Measurements from ENCODE around the gene ZDHHC14. TPM values are rescaled to one million over a fixed set of nuclear protein-coding genes. Genes with fewer than 3 reads are reported as not detected.

Gene ZDHHC14
- total RNA-seq, 1 experiment from 2014 or later = 4.9 TPM

GRCh38 chr6:157433678-157434081, 52.7 kb downstream of the ZDHHC14 start:
- ATAC-seq (no peak), DNase-seq (peak; percentile 4)
- no peak overlapping the region for H2AFZ ChIP-seq (ENCODE audit: low read length)
- TF ChIP-seq EZH2 (IDR thresholded peaks at IDR 0.05; ENCODE audit: low read length, unreplicated experiment) (no peak), EZH2phosphoT487 (IDR thresholded peaks at IDR 0.05; ENCODE audit: borderline replicate concordance, low read length) (no peak), CTCF (conservative IDR thresholded peaks at IDR 0.05; ENCODE audit: low read depth, low read length) (no peak)
- POLR2A ChIA-PET (ENCODE audit: unreplicated experiment) = no interaction called here
- H3K9ac ChIP-seq (ENCODE audit: low read length) = no peak overlapping the region
- no peaks in the 10 kb centered on the region for H3K36me3 ChIP-seq (ENCODE audit: low read depth, low read length)
- CTCF ChIA-PET = no interaction called here
- H3K9me2 ChIP-seq (replicated peaks; ENCODE audit: low read length) = no peaks in the 10 kb centered on the region
- H3K9me3 ChIP-seq (ENCODE audit: low read length) = no peaks in the 10 kb centered on the region
- peaks cover 46% of the 10 kb centered on the region for H3K4me1 ChIP-seq (ENCODE audit: insufficient read depth, low read length)
- no peak overlapping the region for H3K4me2 ChIP-seq (ENCODE audit: low read length)
- no peaks in the 10 kb centered on the region for H3F3A ChIP-seq (ENCODE audit: low read length, unreplicated experiment)
- intact Hi-C loops (cut with micrococcal nuclease) = no loop called here
- H3K79me2 ChIP-seq (ENCODE audit: low read length) = no peaks in the 10 kb centered on the region
- no TSS peak for BruUV-seq (replicated peaks)
- no peaks in the 10 kb centered on the region for H4K20me1 ChIP-seq (ENCODE audit: low read length)
- H3K4me3 ChIP-seq (ENCODE audit: low read length) = no peak overlapping the region
- H3K27me3 ChIP-seq (ENCODE audit: low read length) = no peaks in the 10 kb centered on the region
- no peak overlapping the region for H3K27ac ChIP-seq (ENCODE audit: low read length)

- Histone ChIP-seq H3K9me2 (replicated peaks; ENCODE audit: low read length) (no peaks in the 10 kb centered on the region), H3K27ac (ENCODE audit: low read length) (peak overlapping the region; percentile 11; the same call in 1 of the 2 replicates), H3K4me1 (ENCODE audit: insufficient read depth, low read length) (peaks cover 39% of the 10 kb centered on the region), H3K4me2 (ENCODE audit: low read length) (no peak overlapping the region), H3K9ac (ENCODE audit: low read length) (no peak overlapping the region), H3F3A (ENCODE audit: low read length, unreplicated experiment) (no peaks in the 10 kb centered on the region), H3K27me3 (ENCODE audit: low read length) (no peaks in the 10 kb centered on the region), H2AFZ (ENCODE audit: low read length) (no peak overlapping the region), H3K36me3 (ENCODE audit: low read depth, low read length) (no peaks in the 10 kb centered on the region), H3K4me3 (ENCODE audit: low read length) (no peak overlapping the region), H4K20me1 (ENCODE audit: low read length) (no peaks in the 10 kb centered on the region), H3K79me2 (ENCODE audit: low read length) (no peaks in the 10 kb centered on the region), H3K9me3 (ENCODE audit: low read length) (no peaks in the 10 kb centered on the region)
- ATAC-seq (peak; percentile 67), DNase-seq (peak; percentile 43)
- ChIA-PET POLR2A (ENCODE audit: unreplicated experiment) (no interaction called here), CTCF (no interaction called here)
- intact Hi-C loops (cut with micrococcal nuclease) = no loop called here
- no peak for TF ChIP-seq EZH2phosphoT487 (IDR thresholded peaks at IDR 0.05; ENCODE audit: borderline replicate concordance, low read length)
- BruUV-seq (replicated peaks) = no TSS peak
Observed at GRCh38 chr6:157434349-157435033, 53.5 kb downstream of the ZDHHC14 start.

GRCh38 chr6:157436219-157436943, 55.4 kb downstream of the ZDHHC14 start:
- Histone ChIP-seq H3K9ac (ENCODE audit: low read length) (no peak overlapping the region), H3K4me1 (ENCODE audit: insufficient read depth, low read length) (peaks cover 27% of the 10 kb centered on the region), H3K4me2 (ENCODE audit: low read length) (no peak overlapping the region), H3K9me2 (replicated peaks; ENCODE audit: low read length) (no peaks in the 10 kb centered on the region), H3K79me2 (ENCODE audit: low read length) (no peaks in the 10 kb centered on the region), H3F3A (ENCODE audit: low read length, unreplicated experiment) (no peaks in the 10 kb centered on the region), H4K20me1 (ENCODE audit: low read length) (no peaks in the 10 kb centered on the region), H2AFZ (ENCODE audit: low read length) (no peak overlapping the region), H3K27ac (ENCODE audit: low read length) (no peak overlapping the region), H3K9me3 (ENCODE audit: low read length) (no peaks in the 10 kb centered on the region), H3K27me3 (ENCODE audit: low read length) (no peaks in the 10 kb centered on the region), H3K4me3 (ENCODE audit: low read length) (no peak overlapping the region), H3K36me3 (ENCODE audit: low read depth, low read length) (no peaks in the 10 kb centered on the region)
- no TSS peak for BruUV-seq (replicated peaks)
- ChIA-PET CTCF (no interaction called here), POLR2A (ENCODE audit: unreplicated experiment) (no interaction called here)
- no peak for ATAC-seq
- intact Hi-C loops (cut with micrococcal nuclease) = no loop called here
- TF ChIP-seq EZH2 (IDR thresholded peaks at IDR 0.05; ENCODE audit: low read length, unreplicated experiment) = no peak
- no peak for TF ChIP-seq CTCF (conservative IDR thresholded peaks at IDR 0.05; ENCODE audit: low read depth, low read length)
- no peak for TF ChIP-seq EZH2phosphoT487 (IDR thresholded peaks at IDR 0.05; ENCODE audit: borderline replicate concordance, low read length)
- DNase-seq = no peak

Measured in PC-3 (cell line).